GM19043 (cell line): ENCODE results near the gene HERC2.
"Not testable (repeated sequence)": the region's sequence is repeated elsewhere in the genome, so short reads cannot be mapped to it uniquely, and the experiment has no call there.

ENCODE experiments used
- ATAC-seq: cut with Tn5 transposase; IDR thresholded peaks from one replicate; pipeline ENCODE4 v1.9.1; 2021; ENCODE audit warnings: low read depth; ENCODE audit not compliant: unreplicated experiment

The HERC2 gene

DNA sequence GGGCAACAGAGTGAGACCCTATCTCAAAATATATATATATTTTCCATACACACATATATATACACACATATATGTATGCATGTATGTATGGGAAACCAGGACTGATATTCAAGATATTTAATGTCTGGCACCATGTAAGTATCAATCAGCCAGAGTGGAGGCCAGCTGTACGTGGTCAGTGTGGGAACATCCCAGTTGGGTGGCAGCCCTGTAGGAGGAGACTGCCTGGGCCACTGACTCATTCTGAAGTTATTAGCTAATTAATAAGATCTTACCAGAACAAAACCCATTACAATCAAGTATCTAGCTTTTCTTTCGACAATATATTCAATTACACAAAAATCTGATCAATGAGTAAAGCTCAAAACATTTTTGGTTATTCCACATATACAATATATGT is 137.8 kb downstream of the HERC2 start:
- ATAC-seq = no peak

DNA sequence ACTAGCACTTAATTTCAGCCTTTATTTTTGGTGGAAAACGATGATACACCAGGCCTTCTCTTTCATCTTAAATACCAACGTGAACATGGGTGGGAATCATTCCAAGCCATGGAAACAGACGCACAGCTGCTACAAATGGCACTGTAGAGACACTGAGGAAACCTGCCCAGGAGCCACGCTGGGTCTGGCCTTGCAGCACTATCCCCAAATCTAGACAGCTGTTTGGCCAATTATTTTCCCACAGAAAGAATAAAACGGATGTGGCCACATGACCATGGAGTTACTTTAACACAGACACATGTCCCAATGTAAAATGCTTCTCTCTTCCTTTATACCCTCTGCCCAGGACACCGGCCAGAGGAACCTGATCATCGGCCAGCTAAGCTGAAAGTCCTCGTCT is 139.2 kb downstream of the HERC2 start:
- no peak for ATAC-seq

DNA sequence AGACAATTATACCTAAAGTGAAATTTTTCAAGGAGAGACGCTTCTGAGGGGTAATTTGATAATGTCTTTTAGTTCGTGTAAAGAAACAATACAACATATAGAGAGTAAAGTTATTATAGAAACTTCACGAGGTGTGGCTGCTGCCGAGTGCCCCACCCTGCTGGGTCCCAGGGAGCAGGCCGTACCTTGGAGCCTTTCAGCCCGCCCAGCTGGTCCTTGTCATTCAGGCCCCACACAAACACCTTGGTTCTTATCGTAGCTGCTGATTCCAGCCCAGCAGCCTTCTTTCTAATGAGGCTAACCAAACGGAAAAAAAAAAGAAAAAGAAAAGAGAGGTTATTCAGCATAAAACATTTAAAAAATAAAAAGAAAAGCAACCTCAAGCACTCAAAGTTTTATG is 139.8 kb downstream of the HERC2 start:
- ATAC-seq = no peak

GRCh38 chr15:28181366-28181765 is 140.6 kb downstream of the HERC2 start:
- no peak for ATAC-seq

- ATAC-seq = no peak
Observed at GRCh38 chr15:28179270-28179669, 142.7 kb downstream of the HERC2 start.

- no peak for ATAC-seq
Observed at GRCh38 chr15:28178727-28179126, 143.3 kb downstream of the HERC2 start.

GRCh38 chr15:28178290-28178689 is 143.7 kb downstream of the HERC2 start:
- ATAC-seq = no peak

- no peak for ATAC-seq
Observed at GRCh38 chr15:28169366-28169765, 152.6 kb downstream of the HERC2 start.

- ATAC-seq = not testable (repeated sequence)
Observed at GRCh38 chr15:28168405-28169121, 153.4 kb downstream of the HERC2 start.

GRCh38 chr15:28167042-28167441 is 154.9 kb downstream of the HERC2 start:
- ATAC-seq = no peak

GRCh38 chr15:28165791-28166190 is 156.2 kb downstream of the HERC2 start:
- no peak for ATAC-seq

- no peak for ATAC-seq
Observed at GRCh38 chr15:28164876-28165275, 157.1 kb downstream of the HERC2 start.

- no peak for ATAC-seq
Observed at GRCh38 chr15:28154283-28154682, 167.7 kb downstream of the HERC2 start.

- no peak for ATAC-seq
Observed at GRCh38 chr15:28153492-28154119, 168.4 kb downstream of the HERC2 start.

GRCh38 chr15:28152538-28152923 is 169.4 kb downstream of the HERC2 start:
- not testable (repeated sequence) for ATAC-seq

- ATAC-seq = not testable (repeated sequence)
Observed at GRCh38 chr15:28151864-28152537, 170.0 kb downstream of the HERC2 start.

GRCh38 chr15:28147801-28148200 is 174.2 kb downstream of the HERC2 start:
- no peak for ATAC-seq

DNA sequence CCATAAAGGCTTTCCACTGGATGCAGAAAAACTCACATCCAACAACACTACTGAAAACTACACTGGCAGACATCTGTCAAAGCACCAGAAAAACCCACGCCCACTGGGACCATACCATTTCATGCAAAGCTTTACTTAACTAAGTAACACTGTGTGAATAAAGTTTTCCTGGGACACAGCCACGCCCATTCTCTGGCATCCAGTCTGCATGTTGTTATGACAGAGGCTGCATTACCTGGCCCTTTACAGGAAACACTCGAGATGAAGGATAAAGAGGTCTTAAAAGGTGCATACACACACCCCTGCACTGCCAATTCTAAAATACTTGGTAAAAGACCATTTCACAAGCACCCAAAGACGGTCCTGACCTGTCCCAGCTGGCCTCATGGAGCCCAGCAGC is 176.6 kb downstream of the HERC2 start:
- not testable (repeated sequence) for ATAC-seq

DNA sequence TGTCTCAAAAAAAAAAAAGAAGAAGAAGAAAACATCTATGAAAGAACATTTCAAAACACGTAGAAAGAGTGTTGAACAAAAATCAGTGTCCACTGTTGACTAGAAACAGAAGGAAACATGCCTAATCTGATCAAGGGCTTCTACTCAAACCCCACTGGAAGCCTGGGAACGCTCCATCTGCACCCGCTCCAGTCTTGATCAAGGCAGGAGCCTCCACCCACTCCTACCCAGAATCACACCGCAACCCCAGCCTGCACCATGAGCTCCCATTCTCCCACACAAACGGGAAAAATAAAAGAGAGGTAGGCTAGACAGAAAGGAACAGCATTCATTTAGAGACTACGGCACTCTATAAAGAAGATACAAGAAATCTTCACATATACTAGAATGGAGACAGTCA is 181.9 kb downstream of the HERC2 start:
- no peak for ATAC-seq

- not testable (repeated sequence) for ATAC-seq
Observed at GRCh38 chr15:28137408-28138039, 184.5 kb downstream of the HERC2 start.

DNA sequence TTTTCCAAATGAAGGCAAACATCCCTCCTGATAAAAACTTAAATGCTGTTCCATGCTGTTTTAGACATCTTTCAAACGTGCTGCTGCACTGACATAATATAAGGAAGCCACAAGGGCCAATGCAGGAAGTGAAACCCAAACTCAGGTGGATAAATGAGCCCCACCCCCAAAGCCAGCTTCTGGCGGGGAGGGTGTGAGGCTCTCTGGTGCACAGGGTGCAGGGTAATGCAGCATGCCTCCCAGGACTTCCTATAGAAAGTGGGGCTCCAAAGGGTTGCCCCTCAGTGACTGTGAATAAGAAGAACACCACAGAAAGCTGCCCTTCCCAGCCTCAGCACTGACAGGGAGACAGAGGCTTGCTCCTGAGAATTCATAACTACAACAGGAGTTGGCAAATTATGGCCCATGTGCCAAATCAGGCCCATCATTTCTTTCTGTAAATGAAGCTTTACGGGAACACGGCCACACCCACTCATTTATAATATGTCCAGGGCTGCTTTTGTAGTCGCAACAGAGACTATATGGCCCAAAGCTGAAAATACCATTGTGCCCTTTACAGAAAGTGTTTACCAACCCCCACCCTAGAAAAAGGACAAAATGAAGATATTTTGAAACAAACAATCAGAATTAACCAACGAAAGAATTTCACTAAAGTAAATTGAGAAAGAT is 185.6 kb downstream of the HERC2 start:
- peak; percentile 100 for ATAC-seq
